ENCODE results near the gene PPP1R1C. TPM values are rescaled to one million over a fixed set of nuclear protein-coding genes. Genes with fewer than 3 reads are reported as not detected.

Gene PPP1R1C
- total and polyA plus RNA-seq, 4 donors, result 7.8 to 27.3 (median 9.7) TPM

- no CpG with 5 or more reads among the region's 3 CpGs for WGBS (ENCODE audit: insufficient coverage)
- no peak for DNase-seq (ENCODE audit: low read depth in 4 of 6, low spot score in 6 of 6)
- no peaks in the 10 kb centered on the region for H3K4me1 ChIP-seq (ENCODE audit: control insufficient read depth, insufficient read depth, low read length)
These were observed 104.8 kb downstream of the PPP1R1C start for GRCh38 chr2:182090486-182090885.

DNA sequence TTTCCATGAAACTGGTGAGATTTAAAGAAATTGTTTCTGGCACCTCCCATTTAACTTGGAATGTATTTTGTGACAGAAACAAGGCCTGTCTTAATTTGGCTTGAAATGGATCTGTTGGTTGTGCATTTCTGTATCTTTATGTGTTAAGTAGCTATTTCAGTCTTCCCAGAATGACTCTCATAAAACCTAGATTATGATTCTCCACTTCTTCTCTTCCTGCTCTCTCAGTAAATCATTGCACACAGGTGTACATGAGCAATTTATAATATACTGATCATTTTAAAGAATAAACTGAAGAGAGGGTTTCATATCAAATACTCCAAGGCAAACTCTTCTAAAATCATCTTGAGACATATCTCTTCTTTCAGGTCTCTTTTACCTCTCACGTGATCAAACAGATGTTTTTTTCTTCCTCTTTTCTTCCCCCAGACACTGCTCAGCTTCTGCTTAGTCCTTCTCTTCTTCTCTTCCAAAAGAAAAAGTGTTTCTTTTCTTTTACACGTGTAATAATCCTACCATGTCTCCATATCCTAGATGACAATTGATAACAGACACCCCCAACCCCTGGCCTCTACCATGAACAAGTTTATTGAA lies 112.0 kb downstream of the PPP1R1C start:
- 70% methylated on average over 2 of the region's 2 CpGs for WGBS (ENCODE audit: insufficient coverage)
- Histone ChIP-seq H3K4me1 (ENCODE audit: control insufficient read depth, insufficient read depth, low read length) (no peaks in the 10 kb centered on the region), H3K36me3 (ENCODE audit: control insufficient read depth, insufficient read depth, low read length) (no peaks in the 10 kb centered on the region), H3K4me3 (ENCODE audit: low read depth, low read length) (no peak overlapping the region), H3K27me3 (ENCODE audit: control insufficient read depth, insufficient read depth, low read length) (no peaks in the 10 kb centered on the region), H3K9me3 (ENCODE audit: control insufficient read depth, insufficient read depth, low read length) (no peaks in the 10 kb centered on the region), H3K27ac (ENCODE audit: low read depth, low read length) (no peak overlapping the region)
- no peak for DNase-seq (ENCODE audit: low read depth in 4 of 6, low spot score in 6 of 6)

More at GRCh38 chr2:182090486-182090885, 104.8 kb downstream of the PPP1R1C start:
- no peak overlapping the region for H3K4me3 ChIP-seq (ENCODE audit: low read depth, low read length)
- no peak overlapping the region for H3K27ac ChIP-seq (ENCODE audit: low read depth, low read length)
- no peaks in the 10 kb centered on the region for H3K9me3 ChIP-seq (ENCODE audit: control insufficient read depth, insufficient read depth, low read length)
- H3K27me3 ChIP-seq (ENCODE audit: control insufficient read depth, insufficient read depth, low read length), result no peaks in the 10 kb centered on the region
- no peaks in the 10 kb centered on the region for H3K36me3 ChIP-seq (ENCODE audit: control insufficient read depth, insufficient read depth, low read length)

- Histone ChIP-seq H3K4me1 (ENCODE audit: control insufficient read depth, insufficient read depth, low read length) (no peaks in the 10 kb centered on the region), H3K4me3 (ENCODE audit: low read depth, low read length) (no peak overlapping the region), H3K9me3 (ENCODE audit: control insufficient read depth, insufficient read depth, low read length) (no peaks in the 10 kb centered on the region), H3K36me3 (ENCODE audit: control insufficient read depth, insufficient read depth, low read length) (no peaks in the 10 kb centered on the region), H3K27me3 (ENCODE audit: control insufficient read depth, insufficient read depth, low read length) (no peaks in the 10 kb centered on the region), H3K27ac (ENCODE audit: low read depth, low read length) (no peak overlapping the region)
- no CpG with 5 or more reads among the region's 1 CpG for WGBS (ENCODE audit: insufficient coverage)
- no peak for DNase-seq (ENCODE audit: low read depth in 4 of 6, low spot score in 6 of 6)
These were observed 113.0 kb downstream of the PPP1R1C start for GRCh38 chr2:182098648-182099047.

DNA sequence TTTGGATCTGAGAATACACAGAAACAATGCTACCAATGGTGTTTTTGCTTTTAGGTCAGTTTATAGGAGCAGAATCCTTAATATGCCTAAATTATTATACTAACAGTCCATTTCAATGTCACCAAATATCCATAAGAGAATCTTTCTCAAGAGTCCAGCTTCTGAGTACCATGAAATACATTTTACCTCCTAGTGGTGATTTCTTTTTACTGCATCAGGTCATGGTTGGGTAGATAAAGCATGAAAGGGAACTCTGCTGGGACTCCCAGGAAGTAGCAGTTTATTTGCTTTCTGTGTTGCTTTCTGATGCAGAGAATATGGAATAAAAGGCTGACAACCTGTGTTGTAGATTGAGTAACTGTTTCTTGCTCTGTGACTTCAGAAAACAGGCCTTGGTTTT lies 115.6 kb downstream of the PPP1R1C start:
- H3K27ac ChIP-seq (ENCODE audit: low read depth, low read length), result no peak overlapping the region
- H3K36me3 ChIP-seq (ENCODE audit: control insufficient read depth, insufficient read depth, low read length), result no peaks in the 10 kb centered on the region
- H3K27me3 ChIP-seq (ENCODE audit: control insufficient read depth, insufficient read depth, low read length), result no peaks in the 10 kb centered on the region
- no peak overlapping the region for H3K4me3 ChIP-seq (ENCODE audit: low read depth, low read length)
- H3K9me3 ChIP-seq (ENCODE audit: control insufficient read depth, insufficient read depth, low read length), result no peaks in the 10 kb centered on the region
- H3K4me1 ChIP-seq (ENCODE audit: control insufficient read depth, insufficient read depth, low read length), result no peaks in the 10 kb centered on the region
- DNase-seq (ENCODE audit: low read depth in 4 of 6, low spot score in 6 of 6), result no peak

- peak in 4 of 6 donors; percentile 7 to 60 (median 28) for DNase-seq (ENCODE audit: low read depth in 4 of 6, low spot score in 6 of 6)
- H3K27me3 ChIP-seq (ENCODE audit: control insufficient read depth, insufficient read depth, low read length), result no peaks in the 10 kb centered on the region
- H3K36me3 ChIP-seq (ENCODE audit: control insufficient read depth, insufficient read depth, low read length), result no peaks in the 10 kb centered on the region
- H3K4me3 ChIP-seq (ENCODE audit: low read depth, low read length), result no peak overlapping the region
- H3K4me1 ChIP-seq (ENCODE audit: control insufficient read depth, insufficient read depth, low read length), result no peaks in the 10 kb centered on the region
- WGBS (ENCODE audit: insufficient coverage), result 46% methylated on average over 2 of the region's 5 CpGs
- H3K9me3 ChIP-seq (ENCODE audit: control insufficient read depth, insufficient read depth, low read length), result no peaks in the 10 kb centered on the region
- peak overlapping the region; percentile 9 for H3K27ac ChIP-seq (ENCODE audit: low read depth, low read length)
These were observed 117.9 kb downstream of the PPP1R1C start for GRCh38 chr2:182103526-182103925.

- no peak overlapping the region for H3K27ac ChIP-seq (ENCODE audit: low read depth, low read length)
- no peaks in the 10 kb centered on the region for H3K9me3 ChIP-seq (ENCODE audit: control insufficient read depth, insufficient read depth, low read length)
- WGBS (ENCODE audit: insufficient coverage), result 60% methylated on average over 1 of the region's 1 CpG
- no peaks in the 10 kb centered on the region for H3K4me1 ChIP-seq (ENCODE audit: control insufficient read depth, insufficient read depth, low read length)
- no peaks in the 10 kb centered on the region for H3K36me3 ChIP-seq (ENCODE audit: control insufficient read depth, insufficient read depth, low read length)
- DNase-seq (ENCODE audit: low read depth in 4 of 6, low spot score in 6 of 6), result peak in 5 of 6 donors; percentile 21 to 76 (median 43)
- H3K4me3 ChIP-seq (ENCODE audit: low read depth, low read length), result no peak overlapping the region
- H3K27me3 ChIP-seq (ENCODE audit: control insufficient read depth, insufficient read depth, low read length), result no peaks in the 10 kb centered on the region
These were observed 124.7 kb downstream of the PPP1R1C start for GRCh38 chr2:182110347-182110746.

DNA sequence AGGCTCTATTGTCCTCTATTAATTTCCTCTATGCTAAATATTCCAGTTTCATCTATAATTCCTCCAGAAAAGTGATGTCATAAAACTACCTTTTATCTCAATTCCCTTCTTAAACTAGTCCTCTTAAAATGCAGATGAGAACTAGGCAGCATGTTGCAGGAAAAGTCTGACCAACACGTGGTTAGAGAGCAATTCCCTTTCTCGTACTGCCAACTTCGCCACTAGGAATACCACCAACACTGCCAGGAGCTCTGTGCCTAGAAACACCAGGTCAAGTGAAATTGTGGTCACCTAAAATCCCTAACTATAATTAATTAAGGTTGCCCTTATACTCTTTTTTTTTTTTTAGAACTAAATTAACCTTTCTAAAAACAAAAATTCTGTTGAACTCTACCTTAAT lies 127.7 kb downstream of the PPP1R1C start:
- Histone ChIP-seq H3K4me3 (ENCODE audit: low read depth, low read length) (no peak overlapping the region), H3K27ac (ENCODE audit: low read depth, low read length) (no peak overlapping the region), H3K36me3 (ENCODE audit: control insufficient read depth, insufficient read depth, low read length) (no peaks in the 10 kb centered on the region), H3K9me3 (ENCODE audit: control insufficient read depth, insufficient read depth, low read length) (no peaks in the 10 kb centered on the region), H3K27me3 (ENCODE audit: control insufficient read depth, insufficient read depth, low read length) (no peaks in the 10 kb centered on the region), H3K4me1 (ENCODE audit: control insufficient read depth, insufficient read depth, low read length) (no peaks in the 10 kb centered on the region)
- DNase-seq (ENCODE audit: low read depth in 4 of 6, low spot score in 6 of 6), result peak in 1 of 6 donors; percentile 14
- WGBS (ENCODE audit: insufficient coverage), result 57% methylated on average over 1 of the region's 3 CpGs

DNA sequence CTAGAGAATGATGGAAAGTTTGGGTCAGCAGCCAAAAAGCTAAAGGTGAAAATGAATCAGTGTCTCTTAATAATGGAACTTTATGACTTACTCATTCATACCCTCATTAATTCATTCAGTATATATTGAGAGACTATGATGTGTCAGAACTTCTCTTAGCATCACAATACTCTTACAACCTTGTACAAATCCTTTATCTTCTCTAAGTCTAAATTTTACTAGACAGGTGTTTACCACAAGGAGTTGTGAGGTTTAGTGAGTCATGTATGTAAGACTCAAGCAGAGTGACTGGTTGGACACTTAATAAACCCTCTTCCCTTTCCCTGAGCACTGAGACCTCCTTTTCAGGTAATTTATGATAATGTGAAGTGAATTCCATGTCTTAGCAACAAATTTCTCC lies 129.6 kb downstream of the PPP1R1C start:
- Histone ChIP-seq H3K27ac (ENCODE audit: low read depth, low read length) (no peak overlapping the region), H3K4me3 (ENCODE audit: low read depth, low read length) (no peak overlapping the region), H3K4me1 (ENCODE audit: control insufficient read depth, insufficient read depth, low read length) (no peaks in the 10 kb centered on the region), H3K27me3 (ENCODE audit: control insufficient read depth, insufficient read depth, low read length) (no peaks in the 10 kb centered on the region), H3K36me3 (ENCODE audit: control insufficient read depth, insufficient read depth, low read length) (no peaks in the 10 kb centered on the region), H3K9me3 (ENCODE audit: control insufficient read depth, insufficient read depth, low read length) (no peaks in the 10 kb centered on the region)
- DNase-seq (ENCODE audit: low read depth in 4 of 6, low spot score in 6 of 6), result no peak

DNA sequence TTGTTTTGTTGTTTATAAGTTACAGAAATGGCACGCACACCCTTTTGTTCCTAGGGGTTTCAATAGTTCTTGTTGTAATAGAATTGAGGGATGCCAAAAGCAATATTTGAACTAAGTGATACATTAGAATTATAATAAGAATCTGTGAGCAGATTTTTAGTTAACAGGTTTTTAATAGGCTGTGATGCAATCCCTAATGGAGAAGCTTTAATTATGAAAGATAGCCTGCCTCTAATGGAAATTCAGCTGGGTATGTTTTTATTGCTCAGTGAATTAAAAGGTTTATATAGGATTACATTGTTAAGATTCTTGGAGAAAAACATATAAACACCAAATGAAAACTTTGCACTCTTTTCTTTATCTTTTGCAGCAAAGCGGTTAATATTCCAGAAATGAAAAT lies 131.1 kb downstream of the PPP1R1C start:
- DNase-seq (ENCODE audit: low read depth in 4 of 6, low spot score in 6 of 6), result peak in 1 of 6 donors; percentile 51
- Histone ChIP-seq H3K27me3 (ENCODE audit: control insufficient read depth, insufficient read depth, low read length) (no peaks in the 10 kb centered on the region), H3K4me1 (ENCODE audit: control insufficient read depth, insufficient read depth, low read length) (no peaks in the 10 kb centered on the region), H3K4me3 (ENCODE audit: low read depth, low read length) (no peak overlapping the region), H3K9me3 (ENCODE audit: control insufficient read depth, insufficient read depth, low read length) (no peaks in the 10 kb centered on the region), H3K36me3 (ENCODE audit: control insufficient read depth, insufficient read depth, low read length) (no peaks in the 10 kb centered on the region), H3K27ac (ENCODE audit: low read depth, low read length) (no peak overlapping the region)
- WGBS (ENCODE audit: insufficient coverage), result no CpG with 5 or more reads among the region's 2 CpGs

GRCh38 chr2:182117196-182117595 lies 131.5 kb downstream of the PPP1R1C start:
- WGBS (ENCODE audit: insufficient coverage), result no CpG with 5 or more reads among the region's 1 CpG
- no peaks in the 10 kb centered on the region for H3K27me3 ChIP-seq (ENCODE audit: control insufficient read depth, insufficient read depth, low read length)
- no peaks in the 10 kb centered on the region for H3K4me1 ChIP-seq (ENCODE audit: control insufficient read depth, insufficient read depth, low read length)
- DNase-seq (ENCODE audit: low read depth in 4 of 6, low spot score in 6 of 6), result no peak
- H3K9me3 ChIP-seq (ENCODE audit: control insufficient read depth, insufficient read depth, low read length), result no peaks in the 10 kb centered on the region
- no peak overlapping the region for H3K4me3 ChIP-seq (ENCODE audit: low read depth, low read length)
- no peaks in the 10 kb centered on the region for H3K36me3 ChIP-seq (ENCODE audit: control insufficient read depth, insufficient read depth, low read length)
- H3K27ac ChIP-seq (ENCODE audit: low read depth, low read length), result no peak overlapping the region
